ENCODE measurements around the gene CFAP46.

Gene CFAP46

GRCh38 chr10:132827861-132828539 lies 114.4 kb downstream of the CFAP46 start:
- TF ChIP-seq GATA3 (IDR thresholded peaks at IDR 0.05; ENCODE audit: low read depth, low read length), result no peak
- no peak for TF ChIP-seq GATA2 (IDR thresholded peaks at IDR 0.05; ENCODE audit: low read depth, low read length)

- no peak for TF ChIP-seq GATA2 (IDR thresholded peaks at IDR 0.05; ENCODE audit: low read depth, low read length)
- TF ChIP-seq GATA3 (IDR thresholded peaks at IDR 0.05; ENCODE audit: low read depth, low read length), result no peak
Measured at GRCh38 chr10:132827423-132827789, 115.0 kb downstream of the CFAP46 start.

- TF ChIP-seq GATA3 (IDR thresholded peaks at IDR 0.05; ENCODE audit: low read depth, low read length) (no peak), GATA2 (IDR thresholded peaks at IDR 0.05; ENCODE audit: low read depth, low read length) (no peak)
Measured at GRCh38 chr10:132826524-132827422, 115.6 kb downstream of the CFAP46 start.

- TF ChIP-seq GATA3 (IDR thresholded peaks at IDR 0.05; ENCODE audit: low read depth, low read length), result no peak
- no peak for TF ChIP-seq GATA2 (IDR thresholded peaks at IDR 0.05; ENCODE audit: low read depth, low read length)
Measured at GRCh38 chr10:132820056-132820455, 122.3 kb downstream of the CFAP46 start.

GRCh38 chr10:132817701-132818211 lies 124.6 kb downstream of the CFAP46 start:
- TF ChIP-seq GATA2 (IDR thresholded peaks at IDR 0.05; ENCODE audit: low read depth, low read length) (no peak), GATA3 (IDR thresholded peaks at IDR 0.05; ENCODE audit: low read depth, low read length) (no peak)

- TF ChIP-seq GATA3 (IDR thresholded peaks at IDR 0.05; ENCODE audit: low read depth, low read length) (no peak), GATA2 (IDR thresholded peaks at IDR 0.05; ENCODE audit: low read depth, low read length) (no peak)
Measured at GRCh38 chr10:132816718-132817117, 125.7 kb downstream of the CFAP46 start.

GRCh38 chr10:132815168-132815857 lies 127.1 kb downstream of the CFAP46 start:
- TF ChIP-seq GATA3 (IDR thresholded peaks at IDR 0.05; ENCODE audit: low read depth, low read length) (no peak), GATA2 (IDR thresholded peaks at IDR 0.05; ENCODE audit: low read depth, low read length) (no peak)

- TF ChIP-seq GATA2 (IDR thresholded peaks at IDR 0.05; ENCODE audit: low read depth, low read length) (no peak), GATA3 (IDR thresholded peaks at IDR 0.05; ENCODE audit: low read depth, low read length) (no peak)
Measured at GRCh38 chr10:132814469-132814856, 127.9 kb downstream of the CFAP46 start.

GRCh38 chr10:132813560-132814468 lies 128.6 kb downstream of the CFAP46 start:
- TF ChIP-seq GATA2 (IDR thresholded peaks at IDR 0.05; ENCODE audit: low read depth, low read length), result no peak
- no peak for TF ChIP-seq GATA3 (IDR thresholded peaks at IDR 0.05; ENCODE audit: low read depth, low read length)

GRCh38 chr10:132813001-132813401 lies 129.4 kb downstream of the CFAP46 start:
- TF ChIP-seq GATA2 (IDR thresholded peaks at IDR 0.05; ENCODE audit: low read depth, low read length) (no peak), GATA3 (IDR thresholded peaks at IDR 0.05; ENCODE audit: low read depth, low read length) (no peak)

GRCh38 chr10:132812520-132812919 lies 129.8 kb downstream of the CFAP46 start:
- TF ChIP-seq GATA2 (IDR thresholded peaks at IDR 0.05; ENCODE audit: low read depth, low read length), result no peak
- TF ChIP-seq GATA3 (IDR thresholded peaks at IDR 0.05; ENCODE audit: low read depth, low read length), result no peak

- TF ChIP-seq GATA3 (IDR thresholded peaks at IDR 0.05; ENCODE audit: low read depth, low read length) (no peak), GATA2 (IDR thresholded peaks at IDR 0.05; ENCODE audit: low read depth, low read length) (no peak)
Measured at GRCh38 chr10:132811891-132812481, 130.4 kb downstream of the CFAP46 start.

Data from SH-SY5Y (cell line).